ENCODE data around the gene HAO1.

The HAO1 gene

DNA sequence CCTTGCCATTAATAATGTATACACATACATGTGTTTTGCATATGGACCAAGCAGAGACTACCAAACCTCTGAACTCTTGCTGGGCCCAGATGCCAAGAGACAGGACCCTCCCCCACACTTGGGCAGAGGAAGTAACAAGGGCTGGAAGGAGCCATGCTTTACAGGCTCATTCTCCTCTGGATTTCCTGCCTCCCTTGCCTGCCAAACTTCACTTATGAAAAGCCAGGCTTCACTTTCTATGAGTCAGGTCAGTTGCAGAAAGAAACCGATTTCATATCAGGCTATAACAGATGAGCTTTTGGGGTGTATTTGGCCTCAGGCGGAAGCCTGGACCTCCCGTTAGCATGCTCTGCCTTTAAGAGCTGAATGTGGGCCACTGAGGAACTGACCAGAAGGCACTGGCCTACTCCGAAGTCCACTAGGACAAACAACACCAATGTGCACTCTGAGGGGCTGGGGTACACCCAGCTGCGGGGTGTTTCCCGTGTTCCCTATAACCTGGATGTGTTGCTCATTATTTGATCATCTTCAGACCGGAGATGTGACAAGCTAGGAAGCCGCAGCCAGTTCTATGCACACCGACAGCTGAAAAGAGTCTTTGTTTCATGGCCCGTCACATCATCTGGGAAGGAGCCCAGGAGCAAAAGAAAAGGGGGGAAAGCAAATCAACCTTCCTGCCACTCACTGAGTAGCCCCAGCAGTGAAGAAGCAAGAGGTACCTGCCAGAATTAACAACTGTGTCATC lies 28.5 kb downstream of the HAO1 start:
- no peaks in the 10 kb centered on the region for H3K36me3 ChIP-seq (ENCODE audit: insufficient read depth, low read length)
- H3K9me3 ChIP-seq (ENCODE audit: low read length): no peaks in the 10 kb centered on the region
- no peak overlapping the region for H2AFZ ChIP-seq (ENCODE audit: low read depth, low read length)
- no peak overlapping the region for H3K4me3 ChIP-seq (ENCODE audit: low read length)
- H3K4me1 ChIP-seq (ENCODE audit: insufficient read depth, low read length): no peaks in the 10 kb centered on the region
- no peaks in the 10 kb centered on the region for H3K27me3 ChIP-seq (ENCODE audit: insufficient read depth, low read length)

DNA sequence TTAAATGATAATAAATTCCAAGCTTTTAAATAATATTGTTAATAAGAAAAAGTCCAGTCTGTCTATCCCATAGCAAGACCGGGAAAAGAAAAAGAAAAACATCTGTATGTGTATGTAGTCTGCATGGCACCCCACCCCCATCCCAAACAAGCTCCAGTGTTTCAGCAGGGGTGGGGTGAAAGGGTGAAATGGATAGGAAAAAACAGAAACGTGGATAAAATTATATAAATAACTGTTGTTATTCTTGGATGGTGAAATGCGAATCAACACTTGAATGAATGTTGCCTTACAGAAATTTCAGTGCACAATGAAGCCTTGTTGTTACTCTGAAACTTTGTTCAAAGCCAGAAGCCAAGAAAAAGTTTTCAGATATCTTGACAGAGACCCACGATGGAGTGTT lies 31.4 kb downstream of the HAO1 start:
- Histone ChIP-seq H3K27me3 (ENCODE audit: insufficient read depth, low read length) (no peaks in the 10 kb centered on the region), H2AFZ (ENCODE audit: low read depth, low read length) (no peak overlapping the region), H3K4me1 (ENCODE audit: insufficient read depth, low read length) (no peaks in the 10 kb centered on the region), H3K4me3 (ENCODE audit: low read length) (no peak overlapping the region), H3K9me3 (ENCODE audit: low read length) (no peaks in the 10 kb centered on the region), H3K36me3 (ENCODE audit: insufficient read depth, low read length) (no peaks in the 10 kb centered on the region)

DNA sequence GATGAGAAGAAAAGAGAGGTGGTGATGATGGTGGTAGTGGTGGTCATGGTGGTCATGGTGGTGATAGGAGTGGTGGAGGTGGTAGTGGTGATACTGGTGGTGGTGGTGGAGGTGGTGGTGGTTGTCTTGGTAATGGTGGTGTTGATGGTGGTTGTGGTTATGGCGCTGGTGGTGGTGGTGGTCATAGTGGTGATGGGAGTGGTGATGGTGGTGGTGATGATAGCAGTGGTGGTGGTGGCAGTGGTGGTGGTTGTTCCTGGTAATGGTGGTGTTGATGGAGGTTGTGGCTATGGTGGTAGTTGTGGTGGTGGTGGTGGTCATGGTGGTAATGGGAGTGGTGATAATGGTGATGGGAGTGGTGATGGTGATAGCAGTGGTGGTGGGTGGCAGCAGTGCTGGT lies 36.8 kb downstream of the HAO1 start:
- no peak overlapping the region for H3K4me3 ChIP-seq (ENCODE audit: low read length)
- H3K4me1 ChIP-seq (ENCODE audit: insufficient read depth, low read length): no peaks in the 10 kb centered on the region
- peaks cover 2% of the 10 kb centered on the region for H3K27me3 ChIP-seq (ENCODE audit: insufficient read depth, low read length)
- H3K9me3 ChIP-seq (ENCODE audit: low read length): no peaks in the 10 kb centered on the region
- no peak overlapping the region for H2AFZ ChIP-seq (ENCODE audit: low read depth, low read length)
- H3K36me3 ChIP-seq (ENCODE audit: insufficient read depth, low read length): no peaks in the 10 kb centered on the region

DNA sequence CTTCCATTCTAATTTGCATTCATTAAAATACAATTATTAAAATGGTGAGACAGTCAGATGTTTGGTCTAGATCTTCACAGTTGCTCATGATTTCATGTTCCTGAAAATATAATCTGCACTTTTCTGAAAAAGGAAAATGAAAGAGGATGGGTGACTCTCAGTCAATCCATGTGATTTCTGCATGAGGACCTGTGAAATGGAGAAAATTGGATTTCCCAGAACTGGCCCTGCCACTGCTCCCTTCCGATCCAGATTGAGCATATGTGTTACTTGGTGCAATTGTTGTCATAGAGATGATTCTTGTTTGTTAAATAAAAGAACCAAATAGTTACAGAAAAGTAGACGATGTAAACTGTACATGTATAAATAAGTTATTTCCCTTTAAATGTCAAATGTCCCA lies 37.4 kb downstream of the HAO1 start:
- H3K4me3 ChIP-seq (ENCODE audit: low read length): no peak overlapping the region

DNA sequence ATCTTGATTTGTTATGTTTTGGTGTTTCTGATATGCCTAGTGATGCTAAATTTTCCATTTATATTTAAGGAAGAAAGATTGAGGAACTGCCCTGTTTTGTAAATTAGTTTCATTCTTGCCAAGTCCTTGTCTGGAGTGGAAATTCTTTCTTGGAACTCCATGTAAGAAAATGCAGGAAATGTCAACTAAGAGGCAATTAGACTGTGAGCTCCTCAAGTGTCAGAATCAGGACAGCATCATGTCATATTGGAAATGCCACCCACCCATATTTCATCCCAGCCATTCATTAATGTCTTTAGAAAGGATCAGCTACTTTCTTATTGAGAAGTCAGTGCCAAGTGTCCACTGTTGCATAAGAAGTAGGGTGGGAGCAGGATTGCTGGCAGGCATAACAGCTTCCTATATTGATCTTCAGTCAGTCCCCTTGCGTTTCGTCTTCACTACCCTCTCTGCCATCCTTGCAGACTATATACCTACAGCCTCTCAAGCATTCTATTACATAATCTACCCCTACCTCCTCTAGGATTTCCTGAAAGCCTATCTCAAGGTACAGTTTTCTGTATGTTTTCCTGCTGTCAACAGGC lies 42.4 kb downstream of the HAO1 start:
- Histone ChIP-seq H2AFZ (ENCODE audit: low read depth, low read length) (no peak overlapping the region), H3K4me3 (ENCODE audit: low read length) (no peak overlapping the region), H3K4me1 (ENCODE audit: insufficient read depth, low read length) (no peaks in the 10 kb centered on the region), H3K9me3 (ENCODE audit: low read length) (no peaks in the 10 kb centered on the region), H3K27me3 (ENCODE audit: insufficient read depth, low read length) (peaks cover 2% of the 10 kb centered on the region), H3K36me3 (ENCODE audit: insufficient read depth, low read length) (no peaks in the 10 kb centered on the region)

More for the DNA sequence above, 37.4 kb downstream of the HAO1 start:
- Histone ChIP-seq H3K9me3 (ENCODE audit: low read length) (no peaks in the 10 kb centered on the region), H3K36me3 (ENCODE audit: insufficient read depth, low read length) (no peaks in the 10 kb centered on the region), H3K27me3 (ENCODE audit: insufficient read depth, low read length) (peaks cover 2% of the 10 kb centered on the region), H3K4me1 (ENCODE audit: insufficient read depth, low read length) (no peaks in the 10 kb centered on the region), H2AFZ (ENCODE audit: low read depth, low read length) (no peak overlapping the region)

DNA sequence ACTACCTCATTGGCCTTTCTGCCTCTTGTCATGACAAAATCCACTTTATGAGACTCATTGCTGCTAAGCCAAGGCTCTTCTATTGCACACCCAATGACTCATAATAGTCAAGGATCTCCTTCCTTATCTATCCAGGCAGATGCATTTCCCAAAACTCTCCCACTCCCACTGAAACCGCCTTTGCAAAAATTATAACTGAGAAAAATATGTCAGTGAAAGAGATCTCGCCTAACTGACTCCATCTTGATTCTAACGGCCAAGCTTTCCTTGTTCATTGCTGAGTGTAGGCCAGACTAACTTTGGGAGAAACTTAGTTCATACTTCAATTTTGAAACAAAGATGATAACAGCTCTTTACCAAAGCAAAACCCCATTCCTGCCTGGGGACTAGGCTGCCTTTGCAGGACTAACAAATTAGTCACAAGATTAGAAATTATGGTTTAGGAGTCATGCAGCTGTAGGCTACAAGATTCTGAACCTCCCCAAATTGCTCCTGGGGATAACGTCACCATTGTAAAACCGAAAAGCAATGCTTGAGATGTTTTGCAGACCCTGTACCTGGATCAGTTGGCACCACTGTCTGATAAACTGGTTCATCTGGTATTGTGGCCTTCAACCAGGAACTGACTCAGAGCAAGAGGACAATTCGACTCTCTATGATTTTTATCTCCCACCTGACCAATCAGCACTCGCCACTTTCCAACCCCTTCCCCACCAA lies 47.1 kb downstream of the HAO1 start:
- H2AFZ ChIP-seq (ENCODE audit: low read depth, low read length): no peak overlapping the region
- no peaks in the 10 kb centered on the region for H3K9me3 ChIP-seq (ENCODE audit: low read length)
- H3K4me1 ChIP-seq (ENCODE audit: insufficient read depth, low read length): no peaks in the 10 kb centered on the region
- H3K4me3 ChIP-seq (ENCODE audit: low read length): no peak overlapping the region
- H3K36me3 ChIP-seq (ENCODE audit: insufficient read depth, low read length): no peaks in the 10 kb centered on the region
- no peaks in the 10 kb centered on the region for H3K27me3 ChIP-seq (ENCODE audit: insufficient read depth, low read length)

DNA sequence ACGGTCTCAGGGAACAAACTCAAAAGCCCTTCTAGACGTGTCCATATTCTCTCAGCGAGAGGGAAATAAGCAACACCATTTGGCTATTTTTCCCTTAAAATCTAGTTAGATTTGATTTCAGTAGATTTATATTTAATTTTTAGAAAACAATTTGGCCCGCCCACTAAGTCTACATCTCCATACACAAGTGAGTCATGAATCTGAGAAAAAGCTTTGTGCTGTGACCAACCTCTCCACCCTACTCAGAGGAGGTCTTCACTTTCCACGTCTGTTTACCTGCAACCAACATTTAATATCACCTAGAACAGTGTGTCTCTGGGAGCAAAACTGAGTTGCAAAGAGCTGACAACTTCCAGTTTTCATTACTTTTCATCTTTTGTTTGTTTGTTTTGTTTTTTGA lies 48.6 kb downstream of the HAO1 start:
- Histone ChIP-seq H3K36me3 (ENCODE audit: insufficient read depth, low read length) (no peaks in the 10 kb centered on the region), H3K9me3 (ENCODE audit: low read length) (no peaks in the 10 kb centered on the region), H3K4me1 (ENCODE audit: insufficient read depth, low read length) (no peaks in the 10 kb centered on the region), H3K27me3 (ENCODE audit: insufficient read depth, low read length) (no peaks in the 10 kb centered on the region), H2AFZ (ENCODE audit: low read depth, low read length) (no peak overlapping the region), H3K4me3 (ENCODE audit: low read length) (no peak overlapping the region)

DNA sequence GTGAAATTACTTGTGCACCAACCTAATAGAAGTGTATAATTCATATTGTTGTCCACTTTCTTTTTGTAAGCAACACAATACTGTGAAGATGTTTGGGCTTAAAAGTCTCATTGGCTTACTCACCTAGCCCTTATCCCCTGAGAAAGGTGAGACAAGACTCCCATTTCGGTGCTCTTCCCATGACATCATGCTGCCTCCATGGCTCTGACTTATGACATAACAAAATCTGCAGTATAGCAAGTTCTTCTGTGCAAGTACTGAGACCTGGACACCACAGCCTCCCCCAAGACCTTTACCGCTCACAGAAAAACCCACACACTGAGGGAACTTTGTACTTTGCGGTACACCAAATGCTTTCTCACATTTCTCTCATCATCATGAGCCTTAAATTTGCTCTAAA lies 50.5 kb downstream of the HAO1 start:
- no peaks in the 10 kb centered on the region for H3K36me3 ChIP-seq (ENCODE audit: insufficient read depth, low read length)
- no peaks in the 10 kb centered on the region for H3K27me3 ChIP-seq (ENCODE audit: insufficient read depth, low read length)
- no peaks in the 10 kb centered on the region for H3K9me3 ChIP-seq (ENCODE audit: low read length)
- no peak overlapping the region for H3K4me3 ChIP-seq (ENCODE audit: low read length)
- no peak overlapping the region for H2AFZ ChIP-seq (ENCODE audit: low read depth, low read length)
- H3K4me1 ChIP-seq (ENCODE audit: insufficient read depth, low read length): no peaks in the 10 kb centered on the region

DNA sequence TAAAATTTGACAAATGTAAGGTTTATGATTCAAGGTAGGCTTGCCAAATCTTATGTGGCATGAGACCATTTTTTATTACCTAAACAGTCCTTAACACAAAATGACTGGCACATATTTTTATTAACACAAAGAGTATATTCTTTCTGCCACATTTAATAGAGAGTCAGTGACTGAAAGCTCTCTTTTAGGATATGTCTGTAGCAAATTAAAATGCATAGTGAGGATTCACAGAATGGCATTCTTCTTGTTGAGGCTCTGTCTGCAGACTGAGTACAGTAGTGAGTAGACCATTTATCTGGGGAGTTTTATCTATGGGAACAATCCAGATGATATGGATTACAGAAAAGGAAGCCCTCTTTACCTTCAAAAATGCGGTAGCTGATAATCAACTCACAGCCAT lies 56.5 kb downstream of the HAO1 start:
- Histone ChIP-seq H3K4me1 (ENCODE audit: insufficient read depth, low read length) (no peaks in the 10 kb centered on the region), H3K36me3 (ENCODE audit: insufficient read depth, low read length) (no peaks in the 10 kb centered on the region), H3K4me3 (ENCODE audit: low read length) (no peak overlapping the region), H3K9me3 (ENCODE audit: low read length) (no peaks in the 10 kb centered on the region), H2AFZ (ENCODE audit: low read depth, low read length) (no peak overlapping the region), H3K27me3 (ENCODE audit: insufficient read depth, low read length) (no peaks in the 10 kb centered on the region)

DNA sequence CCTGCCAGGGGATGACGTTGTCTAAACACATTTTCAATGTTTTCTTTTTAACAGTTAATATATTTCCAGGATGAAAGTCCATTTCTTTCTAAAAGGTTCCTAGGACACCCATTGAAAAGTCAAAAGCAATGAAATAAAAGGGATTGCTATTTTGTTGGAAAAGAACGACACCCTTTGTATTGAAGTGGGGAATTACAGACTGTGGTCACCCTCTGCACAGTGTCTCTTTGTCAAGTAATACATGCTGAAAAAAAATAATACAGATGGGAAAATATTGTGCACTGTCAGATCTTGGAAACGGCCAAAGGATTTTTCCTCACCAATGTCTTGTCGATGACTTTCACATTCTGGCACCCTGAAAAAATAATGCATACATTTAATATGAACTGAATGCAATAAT lies 56.9 kb downstream of the HAO1 start:
- no peaks in the 10 kb centered on the region for H3K9me3 ChIP-seq (ENCODE audit: low read length)
- no peak overlapping the region for H3K4me3 ChIP-seq (ENCODE audit: low read length)
- no peaks in the 10 kb centered on the region for H3K36me3 ChIP-seq (ENCODE audit: insufficient read depth, low read length)
- H2AFZ ChIP-seq (ENCODE audit: low read depth, low read length): no peak overlapping the region
- no peaks in the 10 kb centered on the region for H3K4me1 ChIP-seq (ENCODE audit: insufficient read depth, low read length)
- no peaks in the 10 kb centered on the region for H3K27me3 ChIP-seq (ENCODE audit: insufficient read depth, low read length)

DNA sequence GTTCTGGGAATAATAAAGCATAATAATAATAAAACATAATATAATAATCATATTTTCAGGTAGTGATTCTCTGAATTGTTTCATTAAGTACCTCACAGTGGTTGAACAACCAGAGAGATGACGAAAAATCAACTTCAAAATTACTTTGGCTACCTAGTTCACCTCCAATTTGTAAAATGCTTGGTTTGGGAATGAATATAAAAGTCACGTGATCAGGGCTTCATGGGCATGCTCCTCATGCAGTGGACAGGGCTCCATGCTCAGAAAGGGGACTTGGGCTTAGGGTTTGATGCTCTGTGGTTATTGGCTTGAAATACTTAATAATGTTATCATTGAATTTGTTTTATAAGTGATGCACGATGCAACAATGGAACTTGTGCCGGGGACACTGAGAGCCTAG lies 58.2 kb downstream of the HAO1 start:
- Histone ChIP-seq H3K4me3 (ENCODE audit: low read length) (no peak overlapping the region), H3K36me3 (ENCODE audit: insufficient read depth, low read length) (no peaks in the 10 kb centered on the region), H3K4me1 (ENCODE audit: insufficient read depth, low read length) (no peaks in the 10 kb centered on the region), H3K9me3 (ENCODE audit: low read length) (no peaks in the 10 kb centered on the region), H3K27me3 (ENCODE audit: insufficient read depth, low read length) (no peaks in the 10 kb centered on the region), H2AFZ (ENCODE audit: low read depth, low read length) (no peak overlapping the region)

DNA sequence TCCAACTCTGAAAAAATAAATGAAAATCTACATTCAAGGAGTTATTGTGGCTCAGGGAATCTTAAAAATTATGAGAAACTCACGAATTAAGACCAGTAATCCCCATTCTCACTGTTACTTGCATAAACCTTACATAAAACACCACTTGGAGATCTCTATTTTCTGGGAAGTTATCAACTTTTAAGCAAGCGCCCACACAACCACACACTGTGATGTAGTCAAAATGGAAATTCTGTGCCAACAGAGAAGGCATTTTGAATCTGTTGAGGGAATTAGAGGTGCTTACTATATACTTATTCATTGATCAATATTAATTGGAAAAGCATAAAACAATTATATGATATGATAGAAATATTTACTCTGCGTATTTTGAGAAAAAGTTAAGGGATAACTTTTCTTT lies 58.7 kb downstream of the HAO1 start:
- H3K36me3 ChIP-seq (ENCODE audit: insufficient read depth, low read length): no peaks in the 10 kb centered on the region
- H3K4me1 ChIP-seq (ENCODE audit: insufficient read depth, low read length): no peaks in the 10 kb centered on the region
- no peaks in the 10 kb centered on the region for H3K9me3 ChIP-seq (ENCODE audit: low read length)
- no peak overlapping the region for H3K4me3 ChIP-seq (ENCODE audit: low read length)
- H2AFZ ChIP-seq (ENCODE audit: low read depth, low read length): no peak overlapping the region
- H3K27me3 ChIP-seq (ENCODE audit: insufficient read depth, low read length): no peaks in the 10 kb centered on the region

DNA sequence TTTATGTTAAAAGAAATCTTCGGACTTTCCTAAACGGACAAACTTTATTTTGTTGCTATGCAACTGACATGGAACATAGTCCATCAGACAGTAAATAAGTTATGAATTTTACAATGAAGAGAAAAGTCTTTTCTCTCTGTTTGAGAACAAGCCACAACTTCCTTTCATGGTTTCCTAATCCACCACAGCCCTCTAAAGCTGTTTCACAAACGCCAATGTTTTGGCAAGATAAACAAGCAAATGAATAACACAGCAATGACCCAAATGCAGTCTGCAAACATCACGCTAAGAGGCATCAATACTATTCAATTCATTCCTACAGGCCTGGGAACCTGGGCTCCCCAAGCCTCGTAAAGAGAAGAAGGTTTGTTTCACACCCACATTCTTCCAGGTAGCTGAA lies 60.4 kb downstream of the HAO1 start:
- H3K4me1 ChIP-seq (ENCODE audit: insufficient read depth, low read length): no peaks in the 10 kb centered on the region
- H3K4me3 ChIP-seq (ENCODE audit: low read length): no peak overlapping the region
- no peaks in the 10 kb centered on the region for H3K27me3 ChIP-seq (ENCODE audit: insufficient read depth, low read length)
- no peak overlapping the region for H2AFZ ChIP-seq (ENCODE audit: low read depth, low read length)
- no peaks in the 10 kb centered on the region for H3K36me3 ChIP-seq (ENCODE audit: insufficient read depth, low read length)
- no peaks in the 10 kb centered on the region for H3K9me3 ChIP-seq (ENCODE audit: low read length)

All from neuron (in vitro differentiated cells).